ENCODE measurements around the gene KMT2B.
"Not testable (repeated sequence)": the region's sequence is repeated elsewhere in the genome, so short reads cannot be mapped to it uniquely, and the experiment has no call there.

Gene KMT2B

DNA sequence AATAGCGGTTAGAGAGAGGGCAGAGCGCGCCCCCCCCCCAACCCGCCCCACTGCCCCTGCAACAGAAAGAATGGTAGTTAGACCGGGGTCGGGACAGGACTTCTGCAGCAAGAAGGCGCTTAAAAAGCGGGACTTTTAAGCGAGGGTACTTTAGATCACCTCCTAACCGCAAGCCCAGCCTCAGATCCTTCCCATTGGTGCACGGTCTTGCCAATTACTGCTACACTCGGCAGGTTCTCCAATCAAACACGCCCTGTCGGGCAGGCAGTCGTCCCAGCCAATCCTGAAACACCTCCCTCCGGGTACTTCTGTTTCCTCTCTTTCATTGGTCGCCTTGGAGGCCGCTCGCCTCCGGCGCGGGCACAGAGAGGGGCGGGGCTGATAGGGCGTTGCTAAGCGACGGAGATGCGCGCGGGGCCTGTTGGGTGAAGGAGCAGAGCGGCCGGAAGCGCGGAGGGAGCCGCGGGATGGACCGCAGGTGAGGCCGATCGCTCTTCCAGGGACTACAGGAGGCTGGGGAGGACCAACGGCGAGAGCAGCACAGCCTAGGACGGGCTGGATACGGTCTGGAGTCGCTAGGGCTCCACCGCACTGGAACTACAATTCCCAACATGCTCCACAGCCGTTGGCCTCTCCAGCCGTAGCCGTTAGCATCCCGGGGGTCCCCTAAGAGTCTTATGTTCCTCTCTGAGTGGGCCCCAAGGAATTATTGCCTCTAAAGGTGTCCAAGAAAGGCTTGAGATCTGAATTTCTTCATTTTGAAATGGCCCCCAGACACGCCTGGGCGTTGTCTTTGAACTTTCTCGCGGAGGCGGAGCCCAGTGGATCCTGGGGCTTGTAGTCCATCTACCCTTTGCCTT, 40.2 kb downstream of the KMT2B start, which contains the start of gene PROSER3:
TSS of gene PROSER3 (plus strand) at position 428 of the 860 bp plus-strand sequence. CDS start at position 468, 40 bp downstream.
- Histone ChIP-seq H3K27ac (peak within 1 kb of the TSS; percentile 88), H3K9ac (ENCODE audit: insufficient read length) (peak within 1 kb of the TSS; percentile 90), H3K36me3 (ENCODE audit: insufficient read depth, low read length) (peaks cover 11% of the 10 kb centered on the region; the same call in 1 of the 2 replicates), H3K9me3 (ENCODE audit: low read depth, low read length) (no peaks in the 10 kb centered on the region), H3K4me3 (peak within 1 kb of the TSS; percentile 90)
- TF ChIP-seq FOXP2 (optimal IDR thresholded peaks at IDR 0.05; ENCODE audit: control extremely low read depth, extremely low read length, insufficient read depth) (no peak), POLR2AphosphoS5 (IDR thresholded peaks at IDR 0.05; ENCODE audit: borderline replicate concordance, low read depth, low read length) (peak; percentile 56; the same call in 1 of the 2 replicates)
- peak; percentile 98 for DNase-seq (ENCODE audit: low read depth, low spot score)

DNA sequence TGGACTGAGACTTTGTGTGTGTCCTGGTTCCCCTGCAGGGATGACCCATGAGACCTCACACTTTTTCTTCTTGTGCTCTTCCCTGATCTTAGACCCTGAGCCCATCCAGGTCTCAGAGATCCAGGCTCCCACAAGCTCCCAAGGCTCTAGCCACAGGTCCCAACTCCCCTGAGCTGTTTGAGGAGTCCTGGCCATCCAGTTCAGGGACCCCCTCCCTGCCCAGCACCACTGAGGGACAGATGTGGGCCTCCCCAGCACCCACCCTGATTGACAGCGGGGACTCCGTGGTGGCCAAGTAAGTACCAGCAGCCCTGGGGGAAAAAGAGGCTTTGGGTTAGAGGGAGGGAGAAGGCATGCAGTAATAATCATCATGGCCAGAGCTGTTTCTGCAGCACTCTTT, 41.9 kb downstream of the KMT2B start:
- Histone ChIP-seq H3K9me3 (ENCODE audit: low read depth, low read length) (no peaks in the 10 kb centered on the region), H3K4me3 (no peak overlapping the region), H3K36me3 (ENCODE audit: insufficient read depth, low read length) (peaks cover 11% of the 10 kb centered on the region; the same call in 1 of the 2 replicates), H3K9ac (ENCODE audit: insufficient read length) (no peak overlapping the region), H3K27ac (no peak overlapping the region)
- TF ChIP-seq POLR2AphosphoS5 (IDR thresholded peaks at IDR 0.05; ENCODE audit: borderline replicate concordance, low read depth, low read length), result no peak
- TF ChIP-seq FOXP2 (optimal IDR thresholded peaks at IDR 0.05; ENCODE audit: control extremely low read depth, extremely low read length, insufficient read depth), result no peak
- TF ChIP-seq EZH2 (IDR thresholded peaks at IDR 0.05), result no peak
- no peak for DNase-seq (ENCODE audit: low read depth, low spot score)

DNA sequence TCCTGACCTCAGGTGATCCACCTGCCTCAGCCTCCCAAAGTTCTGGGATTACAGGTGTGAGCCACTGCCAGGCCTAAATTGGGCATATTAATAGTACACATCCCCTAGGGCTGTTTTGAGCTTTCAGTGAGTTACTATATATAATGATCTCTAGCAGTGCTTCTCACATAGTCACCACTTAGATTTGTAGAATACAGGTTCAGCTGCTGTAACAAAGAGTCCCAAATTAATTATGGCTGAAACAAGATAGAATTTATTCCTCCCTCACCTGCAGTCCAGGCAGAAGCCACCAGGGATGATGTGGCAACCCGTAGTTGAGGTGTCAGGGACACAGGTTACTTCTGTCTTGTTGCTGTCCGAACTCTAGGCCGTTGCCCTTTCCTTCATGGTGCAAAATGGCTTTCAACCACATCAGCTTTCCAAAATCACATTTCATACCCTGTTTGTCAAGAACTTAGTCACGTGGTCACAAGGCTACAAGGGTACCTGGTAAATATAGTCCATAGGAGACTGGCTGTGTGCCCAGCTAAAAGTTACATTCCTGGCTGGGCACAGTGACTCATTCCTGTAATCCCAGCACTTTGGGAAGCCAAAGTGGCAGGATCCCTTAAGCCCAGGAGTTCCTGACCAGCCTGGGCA, 43.0 kb downstream of the KMT2B start:
- H3K36me3 ChIP-seq (ENCODE audit: insufficient read depth, low read length), result peaks cover 11% of the 10 kb centered on the region; the same call in 1 of the 2 replicates
- H3K27ac ChIP-seq, result no peak overlapping the region
- no peak for TF ChIP-seq FOXP2 (optimal IDR thresholded peaks at IDR 0.05; ENCODE audit: control extremely low read depth, extremely low read length, insufficient read depth)
- no peak for TF ChIP-seq POLR2AphosphoS5 (IDR thresholded peaks at IDR 0.05; ENCODE audit: borderline replicate concordance, low read depth, low read length)
- no peak for TF ChIP-seq EZH2 (IDR thresholded peaks at IDR 0.05)
- no peak overlapping the region for H3K4me3 ChIP-seq
- no peaks in the 10 kb centered on the region for H3K9me3 ChIP-seq (ENCODE audit: low read depth, low read length)
- no peak overlapping the region for H3K9ac ChIP-seq (ENCODE audit: insufficient read length)
- no peak for DNase-seq (ENCODE audit: low read depth, low spot score)

DNA sequence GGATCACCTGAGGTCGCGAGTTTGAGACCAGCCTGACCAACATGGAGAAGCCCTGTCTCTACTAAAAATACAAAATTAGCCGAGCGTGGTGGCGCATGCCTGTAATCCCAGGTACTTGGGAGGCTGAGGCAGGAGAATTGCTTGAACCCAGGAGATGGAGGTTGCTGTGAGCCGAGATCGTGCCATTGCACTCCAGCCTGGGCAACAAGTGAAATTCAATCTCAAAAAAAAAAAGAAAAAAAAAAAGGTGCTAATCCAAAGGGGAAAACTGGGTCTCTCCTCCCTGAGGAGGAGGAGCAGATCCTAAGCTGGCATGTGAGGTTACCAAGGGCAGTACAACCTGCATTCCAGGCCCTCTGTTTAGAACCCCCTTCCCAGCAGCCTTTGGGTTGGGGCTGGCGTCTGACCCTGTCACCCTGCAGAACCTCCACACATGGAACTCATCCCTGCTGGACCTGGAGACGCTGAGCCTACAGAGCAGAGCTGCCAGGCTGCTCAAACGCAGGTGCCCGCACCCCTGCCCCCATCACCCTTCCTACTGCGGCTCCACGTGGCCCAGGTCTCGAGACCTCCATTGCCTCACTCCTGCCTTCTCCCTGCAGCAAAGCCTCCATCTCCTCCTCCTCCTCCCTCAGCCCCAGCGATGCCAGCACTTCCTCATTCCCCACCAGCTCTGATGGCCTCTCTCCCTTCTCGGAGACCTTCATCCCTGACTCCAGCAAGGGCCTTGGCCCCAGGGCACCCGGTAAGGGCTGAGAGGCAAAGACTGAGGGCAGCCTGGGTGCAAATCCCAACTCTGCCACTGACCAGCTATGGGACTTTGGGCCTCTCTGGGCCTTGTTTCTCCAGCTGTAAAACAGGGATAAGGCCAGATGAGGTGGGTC, 46.9 kb downstream of the KMT2B start:
- H3K9me3 ChIP-seq (ENCODE audit: low read depth, low read length), result no peaks in the 10 kb centered on the region
- no peak overlapping the region for H3K4me3 ChIP-seq
- TF ChIP-seq POLR2AphosphoS5 (IDR thresholded peaks at IDR 0.05; ENCODE audit: borderline replicate concordance, low read depth, low read length) (no peak), FOXP2 (optimal IDR thresholded peaks at IDR 0.05; ENCODE audit: control extremely low read depth, extremely low read length, insufficient read depth) (no peak), EZH2 (IDR thresholded peaks at IDR 0.05) (no peak)
- no peak for DNase-seq (ENCODE audit: low read depth, low spot score)
- H3K9ac ChIP-seq (ENCODE audit: insufficient read length), result no peak overlapping the region
- peaks cover 11% of the 10 kb centered on the region; the same call in 1 of the 2 replicates for H3K36me3 ChIP-seq (ENCODE audit: insufficient read depth, low read length)
- no peak overlapping the region for H3K27ac ChIP-seq

DNA sequence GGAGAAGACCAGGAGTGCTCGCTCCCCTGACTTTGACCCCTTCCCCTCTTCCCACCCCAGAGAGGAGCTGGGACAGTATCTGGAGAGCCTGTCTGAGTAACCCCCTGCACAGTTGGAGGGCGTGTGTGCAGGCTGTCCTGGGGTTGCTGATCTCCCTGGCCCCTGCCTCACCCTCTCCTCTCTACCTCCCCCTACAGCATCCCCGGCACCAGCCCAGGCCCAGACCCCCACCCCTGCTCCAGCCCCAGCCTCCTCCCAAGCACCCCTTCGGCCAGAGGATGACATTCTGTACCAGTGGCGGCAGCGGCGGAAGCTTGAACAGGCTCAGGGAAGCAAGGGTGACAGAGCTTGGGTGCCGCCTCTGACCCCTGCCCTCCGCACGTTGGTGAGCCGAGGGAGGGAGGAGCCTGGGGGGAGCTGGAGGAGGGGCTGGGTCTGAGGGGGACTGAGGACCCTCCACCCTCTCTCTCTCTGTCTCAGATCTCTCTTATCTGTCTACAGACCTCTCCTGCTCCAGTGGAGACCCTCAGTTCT, 48.8 kb downstream of the KMT2B start:
- Histone ChIP-seq H3K9me3 (ENCODE audit: low read depth, low read length) (no peaks in the 10 kb centered on the region), H3K36me3 (ENCODE audit: insufficient read depth, low read length) (peaks cover 6% of the 10 kb centered on the region; the same call in 1 of the 2 replicates), H3K9ac (ENCODE audit: insufficient read length) (no peak overlapping the region), H3K4me3 (no peak overlapping the region), H3K27ac (no peak overlapping the region)
- DNase-seq (ENCODE audit: low read depth, low spot score), result no peak
- no peak for TF ChIP-seq FOXP2 (optimal IDR thresholded peaks at IDR 0.05; ENCODE audit: control extremely low read depth, extremely low read length, insufficient read depth)
- no peak for TF ChIP-seq POLR2AphosphoS5 (IDR thresholded peaks at IDR 0.05; ENCODE audit: borderline replicate concordance, low read depth, low read length)
- no peak for TF ChIP-seq EZH2 (IDR thresholded peaks at IDR 0.05)

DNA sequence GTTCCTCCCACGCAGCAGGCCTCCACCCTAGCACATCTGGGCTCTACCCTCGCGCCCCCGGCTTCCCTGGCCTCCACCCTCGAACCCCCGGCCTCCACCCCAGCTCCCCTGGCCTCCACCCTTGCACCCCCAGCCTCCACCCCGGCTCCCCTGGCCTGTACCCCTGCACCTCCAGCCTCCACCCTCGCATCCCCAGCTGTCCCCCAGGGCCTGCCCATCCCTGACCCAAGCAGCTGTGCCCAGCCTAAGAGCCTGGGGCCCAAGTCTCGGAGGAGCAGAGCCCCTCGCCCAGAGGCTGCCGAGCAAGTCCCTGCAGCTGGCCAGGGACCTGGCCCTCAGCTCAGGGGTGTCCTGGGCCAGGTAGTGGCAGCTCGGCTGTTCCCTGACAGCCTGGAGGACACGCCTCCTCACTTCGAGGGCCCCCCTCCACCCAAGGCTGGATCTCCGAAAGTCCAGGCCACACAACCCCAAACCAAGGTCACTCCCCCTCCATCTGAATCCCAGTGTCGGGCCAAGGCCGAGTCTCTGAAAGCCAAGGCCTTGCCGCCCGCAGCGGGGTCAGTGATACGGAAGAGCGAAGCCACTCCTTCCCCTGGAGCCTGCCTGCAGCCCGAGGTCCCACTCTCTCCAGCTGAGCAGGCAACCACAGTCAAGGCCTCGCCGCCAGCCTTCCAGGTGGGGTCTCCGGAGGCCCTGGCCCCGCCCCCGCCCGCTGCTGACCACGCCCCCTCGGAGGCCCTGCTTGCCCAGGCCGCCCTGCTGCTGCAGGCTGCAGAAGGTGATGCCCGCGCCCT, 49.7 kb downstream of the KMT2B start:
- Histone ChIP-seq H3K9ac (ENCODE audit: insufficient read length) (no peak overlapping the region), H3K27ac (no peak overlapping the region), H3K9me3 (ENCODE audit: low read depth, low read length) (no peaks in the 10 kb centered on the region), H3K4me3 (no peak overlapping the region), H3K36me3 (ENCODE audit: insufficient read depth, low read length) (no peaks in the 10 kb centered on the region)
- no peak for DNase-seq (ENCODE audit: low read depth, low spot score)
- TF ChIP-seq FOXP2 (optimal IDR thresholded peaks at IDR 0.05; ENCODE audit: control extremely low read depth, extremely low read length, insufficient read depth), result no peak

DNA sequence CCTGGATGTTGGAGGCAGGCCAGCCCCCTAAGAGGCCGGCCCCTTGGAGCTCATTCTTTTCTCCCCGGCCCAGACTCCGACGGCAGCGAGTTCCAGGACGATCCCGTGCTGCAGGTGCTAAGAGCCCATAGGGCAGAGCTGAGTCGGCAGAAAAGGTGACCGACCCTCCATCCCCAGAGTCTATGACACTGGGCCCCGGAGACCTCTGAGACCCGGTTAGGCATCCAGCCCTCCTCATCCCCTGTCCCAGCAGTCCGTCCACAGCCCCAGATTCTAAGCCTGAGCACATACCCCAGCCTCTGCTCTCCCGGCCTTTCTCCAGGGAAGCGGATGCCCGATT, 50.2 kb downstream of the KMT2B start:
- Histone ChIP-seq H3K9ac (ENCODE audit: insufficient read length) (no peak overlapping the region), H3K9me3 (ENCODE audit: low read depth, low read length) (no peaks in the 10 kb centered on the region), H3K4me3 (no peak overlapping the region), H3K36me3 (ENCODE audit: insufficient read depth, low read length) (no peaks in the 10 kb centered on the region), H3K27ac (no peak overlapping the region)
- no peak for DNase-seq (ENCODE audit: low read depth, low spot score)
- TF ChIP-seq EZH2 (IDR thresholded peaks at IDR 0.05) (no peak), FOXP2 (optimal IDR thresholded peaks at IDR 0.05; ENCODE audit: control extremely low read depth, extremely low read length, insufficient read depth) (no peak)

DNA sequence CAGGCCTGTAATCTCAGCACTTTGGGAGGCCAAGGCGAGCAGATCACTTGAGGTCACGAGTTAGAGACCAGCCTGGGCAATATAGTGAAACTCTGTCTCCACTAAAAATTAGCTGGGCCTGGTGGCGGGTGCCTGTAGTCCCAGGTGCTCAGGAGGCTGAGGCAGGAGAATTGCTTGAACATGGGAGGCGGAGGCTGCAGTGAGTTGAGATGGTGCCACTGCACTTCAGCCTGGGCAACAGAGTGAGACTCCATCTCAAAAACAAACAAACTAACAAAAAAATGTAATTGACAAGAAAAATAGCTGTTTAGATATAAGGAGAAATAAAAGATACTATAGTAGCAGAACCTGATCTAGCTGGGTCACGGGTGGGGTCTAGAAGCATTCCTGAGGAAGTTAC, 54.6 kb downstream of the KMT2B start:
- not testable (repeated sequence) for DNase-seq (ENCODE audit: low read depth, low spot score); H3K4me3 ChIP-seq; H3K9me3 ChIP-seq (ENCODE audit: low read depth, low read length); H3K36me3 ChIP-seq (ENCODE audit: insufficient read depth, low read length); H3K27ac ChIP-seq; H3K9ac ChIP-seq (ENCODE audit: insufficient read length)

Measured in SK-N-MC (cell line).